ENCODE measurements around the gene NRXN2.

DNA sequence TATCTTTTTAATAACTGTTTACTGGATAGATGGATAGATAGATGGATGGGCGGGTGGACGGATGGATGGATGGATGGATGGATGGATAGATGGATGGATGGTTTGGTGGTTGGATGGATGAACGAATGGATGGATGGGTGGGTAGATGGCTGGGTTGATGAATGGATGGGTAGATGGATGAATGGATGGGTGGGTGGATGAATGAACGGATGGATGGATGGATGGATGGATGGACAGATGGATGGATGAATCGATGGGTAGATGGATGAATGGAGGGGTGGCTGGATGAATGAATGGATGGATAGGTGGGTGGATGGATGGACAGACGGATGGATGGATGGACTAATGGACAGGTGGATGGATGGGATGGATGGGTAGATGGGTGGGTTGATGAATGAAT lies 145.8 kb downstream of the NRXN2 start:
- TF ChIP-seq, protein P1, sequence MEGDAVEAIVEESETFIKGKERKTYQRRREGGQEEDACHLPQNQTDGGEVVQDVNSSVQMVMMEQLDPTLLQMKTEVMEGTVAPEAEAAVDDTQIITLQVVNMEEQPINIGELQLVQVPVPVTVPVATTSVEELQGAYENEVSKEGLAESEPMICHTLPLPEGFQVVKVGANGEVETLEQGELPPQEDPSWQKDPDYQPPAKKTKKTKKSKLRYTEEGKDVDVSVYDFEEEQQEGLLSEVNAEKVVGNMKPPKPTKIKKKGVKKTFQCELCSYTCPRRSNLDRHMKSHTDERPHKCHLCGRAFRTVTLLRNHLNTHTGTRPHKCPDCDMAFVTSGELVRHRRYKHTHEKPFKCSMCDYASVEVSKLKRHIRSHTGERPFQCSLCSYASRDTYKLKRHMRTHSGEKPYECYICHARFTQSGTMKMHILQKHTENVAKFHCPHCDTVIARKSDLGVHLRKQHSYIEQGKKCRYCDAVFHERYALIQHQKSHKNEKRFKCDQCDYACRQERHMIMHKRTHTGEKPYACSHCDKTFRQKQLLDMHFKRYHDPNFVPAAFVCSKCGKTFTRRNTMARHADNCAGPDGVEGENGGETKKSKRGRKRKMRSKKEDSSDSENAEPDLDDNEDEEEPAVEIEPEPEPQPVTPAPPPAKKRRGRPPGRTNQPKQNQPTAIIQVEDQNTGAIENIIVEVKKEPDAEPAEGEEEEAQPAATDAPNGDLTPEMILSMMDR (IDR thresholded peaks at IDR 0.05; ENCODE audit: low read depth, low read length, poor library complexity, severe bottlenecking): no peak
- no peak for TF ChIP-seq EZH2phosphoT487 (IDR thresholded peaks at IDR 0.05; ENCODE audit: borderline replicate concordance, low read length)
